Gastrocnemius medialis (tissue), 4 donors: ENCODE data around the gene GNAT3. TPM values are rescaled to one million over a fixed set of nuclear protein-coding genes. Genes with fewer than 3 reads are reported as not detected.

Experiments
- ATAC-seq, 2 donors: fragments of 150-250 bp; one replicate each; pipeline ENCODE4 v1.9.1; 2016
- DNase-seq, 2 donors: peaks; one replicate each; pipeline ENCODE4 v3.0.0-alpha.2; 2019
- H3K27ac ChIP-seq, 4 donors: fragments of 200-600 bp; sonication (generic); 1 replicate in 1 of 4; 2 replicates in 3 of 4; pipeline ENCODE4 v1.5.1; 2016 to 2018; ENCODE audit warnings: mild to moderate bottlenecking in 2 of 4, moderate library complexity in 1 of 4
- H3K27me3 ChIP-seq, 3 donors: fragments of 200-600 bp; sonication (generic) in 2 of 3; 1 replicate in 1 of 3; 2 replicates in 2 of 3; pipeline versions ENCODE4 v1.5.1 to v1.6.0; 2016 to 2019; ENCODE audit warnings: mild to moderate bottlenecking in 1 of 3, moderate library complexity in 1 of 3
- H3K36me3 ChIP-seq, 2 donors: fragments of 200-600 bp; sonication (generic) in 1 of 2; one replicate each; pipeline ENCODE4 v1.5.1; 2017 to 2018
- H3K4me1 ChIP-seq, 2 donors: fragments of 200-600 bp; sonication (generic) in 1 of 2; one replicate each; pipeline ENCODE4 v1.5.1; 2016 to 2017; ENCODE audit warnings: mild to moderate bottlenecking in 2 of 2
- H3K4me3 ChIP-seq, 4 donors: fragments of 200-600 bp; sonication (generic) in 3 of 4; 1 replicate in 1 of 4; 2 replicates in 3 of 4; pipeline ENCODE4 v1.5.1; 2016 to 2019; ENCODE audit warnings: mild to moderate bottlenecking in 2 of 4
- H3K9me3 ChIP-seq, 3 donors: fragments of 200-600 bp; sonication (generic) in 2 of 3; 1 replicate in 1 of 3; 2 replicates in 2 of 3; pipeline ENCODE4 v1.5.1; 2016 to 2019
- POLR2A ChIP-seq, 2 donors: fragments of 450-650 bp; IDR thresholded peaks; one replicate each; pipeline ENCODE4 v1.6.1; 2017; ENCODE audit warnings: antibody characterized with exemption in 2 of 2, mild to moderate bottlenecking in 2 of 2, moderate library complexity in 2 of 2
- in situ Hi-C, 4 donors: fragments of 200-750 bp; cut with MboI; loops; one replicate each; pipeline versions ENCODE4 v1.15.0 to v1.8.0; 2017; ENCODE audit warnings: low sequenced_read_pairs in 4 of 4
- intact Hi-C: fragments of 100-400 bp; cut with DNase I; formaldehyde crosslinking; loops from one replicate; pipeline ENCODE4 v1.15.1; 2023; ENCODE audit warnings: low total_unique reads
- total RNA-seq, 4 donors: library from RNA; depleted of rRNA; stranded (reverse); fragments of >200 nt; gene quantifications; one replicate each; pipeline versions ENCODE4 v1.1.0 to v1.2.3, GENCODE V29; 2016
- TF ChIP-seq, protein P1 (sequence below), 5 experiments: fragments of 450-650 bp in 3 of 5; fragments of 200-600 bp in 2 of 5; sonication (generic) in 2 of 5; IDR thresholded peaks in 4 of 5; conservative IDR thresholded peaks in 1 of 5; 1 replicate in 4 of 5; 2 replicates in 1 of 5; pipeline ENCODE4 v1.5.1; 2016 to 2019; ENCODE audit warnings: antibody characterized with exemption in 5 of 5, mild to moderate bottlenecking in 3 of 5, moderate library complexity in 3 of 5

The GNAT3 gene
- total RNA-seq, 4 donors from 2014 or later, result not detected

DNA sequence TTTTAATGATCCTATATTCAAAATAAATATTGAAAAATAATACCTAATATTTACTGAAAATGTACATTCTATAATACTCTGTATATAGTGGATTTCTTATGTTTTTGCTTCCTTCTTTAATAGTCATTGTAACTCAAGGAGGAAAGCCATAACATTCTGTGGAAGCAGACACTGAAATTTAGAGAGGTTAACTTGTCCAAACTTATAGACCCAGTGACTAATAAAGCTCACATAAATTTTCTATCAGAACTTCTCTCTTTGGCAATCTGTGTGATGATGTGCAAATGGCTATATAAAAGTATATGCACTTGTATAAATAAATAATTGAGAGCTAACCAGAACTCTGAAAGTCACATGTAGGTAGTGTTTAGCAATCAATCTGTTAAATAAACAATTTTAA is 26.1 kb downstream of the GNAT3 start:
- no peak overlapping the region for H3K4me3 ChIP-seq
- H3K9me3 ChIP-seq, result no peaks in the 10 kb centered on the region
- intact Hi-C loops (no loop called here), in situ Hi-C loops (no loop called here)
- no peaks in the 10 kb centered on the region for H3K36me3 ChIP-seq
- no peaks in the 10 kb centered on the region for H3K27me3 ChIP-seq
- DNase-seq, result no peak
- H3K4me1 ChIP-seq, result peaks cover 19 to 25% of the 10 kb centered on the region in 2 donors
- TF ChIP-seq, protein P1, sequence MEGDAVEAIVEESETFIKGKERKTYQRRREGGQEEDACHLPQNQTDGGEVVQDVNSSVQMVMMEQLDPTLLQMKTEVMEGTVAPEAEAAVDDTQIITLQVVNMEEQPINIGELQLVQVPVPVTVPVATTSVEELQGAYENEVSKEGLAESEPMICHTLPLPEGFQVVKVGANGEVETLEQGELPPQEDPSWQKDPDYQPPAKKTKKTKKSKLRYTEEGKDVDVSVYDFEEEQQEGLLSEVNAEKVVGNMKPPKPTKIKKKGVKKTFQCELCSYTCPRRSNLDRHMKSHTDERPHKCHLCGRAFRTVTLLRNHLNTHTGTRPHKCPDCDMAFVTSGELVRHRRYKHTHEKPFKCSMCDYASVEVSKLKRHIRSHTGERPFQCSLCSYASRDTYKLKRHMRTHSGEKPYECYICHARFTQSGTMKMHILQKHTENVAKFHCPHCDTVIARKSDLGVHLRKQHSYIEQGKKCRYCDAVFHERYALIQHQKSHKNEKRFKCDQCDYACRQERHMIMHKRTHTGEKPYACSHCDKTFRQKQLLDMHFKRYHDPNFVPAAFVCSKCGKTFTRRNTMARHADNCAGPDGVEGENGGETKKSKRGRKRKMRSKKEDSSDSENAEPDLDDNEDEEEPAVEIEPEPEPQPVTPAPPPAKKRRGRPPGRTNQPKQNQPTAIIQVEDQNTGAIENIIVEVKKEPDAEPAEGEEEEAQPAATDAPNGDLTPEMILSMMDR (IDR thresholded peaks at IDR 0.05 in 4 of 5, conservative IDR thresholded peaks at IDR 0.05 in 1 of 5), result no peak
- TF ChIP-seq POLR2A (IDR thresholded peaks at IDR 0.05), result no peak
- ATAC-seq, result no peak
- no peak overlapping the region for H3K27ac ChIP-seq

DNA sequence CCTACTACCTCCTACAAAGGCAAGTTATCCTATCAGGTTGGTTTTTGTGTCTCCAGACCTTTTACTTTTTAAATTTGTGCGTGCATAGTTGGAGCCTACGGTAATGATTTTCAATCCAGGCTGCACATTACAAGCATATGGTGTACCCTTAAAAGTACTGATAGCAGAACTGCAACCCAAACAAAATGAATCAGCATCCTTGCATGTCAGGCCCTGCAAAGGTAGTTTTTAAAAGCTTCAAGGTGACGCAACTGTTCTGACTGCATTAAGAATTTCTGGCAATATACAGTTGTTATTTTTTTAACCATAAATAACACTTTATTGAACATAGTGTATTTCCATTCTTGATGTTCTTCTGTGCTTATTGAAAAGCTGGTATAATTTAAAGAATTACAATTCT is 28.9 kb downstream of the GNAT3 start:
- TF ChIP-seq, protein P1 (IDR thresholded peaks at IDR 0.05 in 4 of 5, conservative IDR thresholded peaks at IDR 0.05 in 1 of 5), result no peak
- no peak for TF ChIP-seq POLR2A (IDR thresholded peaks at IDR 0.05)
- DNase-seq, result no peak
- ATAC-seq, result no peak
- H3K36me3 ChIP-seq, result no peaks in the 10 kb centered on the region
- no peak overlapping the region for H3K4me3 ChIP-seq
- no peaks in the 10 kb centered on the region for H3K9me3 ChIP-seq
- peaks cover 6 to 22% of the 10 kb centered on the region in 2 donors for H3K4me1 ChIP-seq
- no peak overlapping the region for H3K27ac ChIP-seq
- intact Hi-C loops (no loop called here), in situ Hi-C loops (no loop called here)
- no peaks in the 10 kb centered on the region for H3K27me3 ChIP-seq

DNA sequence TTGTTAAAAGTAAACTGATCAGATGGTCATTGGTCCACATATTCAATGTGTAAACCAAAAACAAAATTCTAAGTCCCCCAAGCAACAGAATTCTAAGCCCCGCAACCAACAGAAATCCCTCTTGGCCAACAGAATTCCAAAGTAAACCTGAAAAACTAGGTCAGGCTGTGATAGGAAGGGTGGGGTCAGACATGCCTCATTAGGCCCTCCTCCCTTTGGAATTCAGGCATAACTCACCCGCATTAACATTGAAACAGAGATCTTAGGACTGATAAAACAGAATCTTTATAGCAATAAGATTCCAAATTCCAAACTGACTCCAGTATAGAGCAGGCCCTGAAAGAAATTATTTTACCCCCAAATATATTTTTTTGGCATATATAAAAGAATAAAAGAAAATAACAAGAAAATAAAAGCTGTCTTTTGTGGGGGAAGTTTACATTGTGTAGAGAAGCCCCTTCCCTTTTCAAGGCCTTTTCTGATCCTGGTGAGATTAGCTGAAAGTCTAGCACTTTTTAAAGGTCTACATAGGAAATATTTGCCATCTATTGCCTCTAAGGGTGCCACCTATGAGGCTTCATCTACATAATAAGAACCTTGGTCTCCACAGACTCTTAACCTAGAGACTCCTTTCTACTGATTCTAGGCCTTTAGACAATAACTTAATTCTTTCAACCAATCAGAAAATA is 30.5 kb downstream of the GNAT3 start:
- in situ Hi-C loops (no loop called here), intact Hi-C loops (no loop called here)
- H3K27me3 ChIP-seq, result no peaks in the 10 kb centered on the region
- H3K4me3 ChIP-seq, result no peak overlapping the region
- peaks cover 0 to 25% of the 10 kb centered on the region in 2 donors for H3K4me1 ChIP-seq
- H3K36me3 ChIP-seq, result no peaks in the 10 kb centered on the region
- H3K27ac ChIP-seq, result peak overlapping the region; percentile 0 to 13 (median 8)
- H3K9me3 ChIP-seq, result no peaks in the 10 kb centered on the region
- ATAC-seq, result no peak
- TF ChIP-seq, protein P1 (IDR thresholded peaks at IDR 0.05 in 4 of 5, conservative IDR thresholded peaks at IDR 0.05 in 1 of 5), result no peak
- TF ChIP-seq POLR2A (IDR thresholded peaks at IDR 0.05), result no peak
- no peak for DNase-seq

DNA sequence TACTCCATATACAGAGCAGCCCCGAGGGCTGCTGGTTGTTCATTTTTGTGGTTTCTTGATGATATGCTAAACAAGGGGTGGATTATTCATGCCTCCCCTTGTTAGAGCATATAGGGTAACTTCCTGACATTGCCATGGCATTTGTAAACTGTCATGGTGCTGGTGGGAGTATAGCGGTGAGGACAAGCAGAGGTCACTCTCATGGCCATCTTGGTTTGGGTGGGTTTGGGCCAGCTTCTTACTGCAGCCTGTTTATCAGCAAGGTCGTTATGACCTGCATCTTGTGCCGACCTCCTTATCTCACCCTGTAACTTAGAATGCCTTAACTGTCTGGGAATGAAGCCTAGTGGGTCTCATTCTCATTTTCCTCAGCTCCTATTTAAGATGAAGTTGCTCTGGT is 31.3 kb downstream of the GNAT3 start:
- H3K27ac ChIP-seq, result peak overlapping the region in 2 of 4 donors; percentile 0 to 13
- no peaks in the 10 kb centered on the region for H3K36me3 ChIP-seq
- peaks cover 0 to 25% of the 10 kb centered on the region in 2 donors for H3K4me1 ChIP-seq
- in situ Hi-C loops, result no loop called here
- H3K9me3 ChIP-seq, result no peaks in the 10 kb centered on the region
- DNase-seq, result no peak
- TF ChIP-seq, protein P1 (IDR thresholded peaks at IDR 0.05 in 4 of 5, conservative IDR thresholded peaks at IDR 0.05 in 1 of 5), result no peak
- TF ChIP-seq POLR2A (IDR thresholded peaks at IDR 0.05), result no peak
- H3K27me3 ChIP-seq, result no peaks in the 10 kb centered on the region
- intact Hi-C loops, result no loop called here
- H3K4me3 ChIP-seq, result no peak overlapping the region
- no peak for ATAC-seq

DNA sequence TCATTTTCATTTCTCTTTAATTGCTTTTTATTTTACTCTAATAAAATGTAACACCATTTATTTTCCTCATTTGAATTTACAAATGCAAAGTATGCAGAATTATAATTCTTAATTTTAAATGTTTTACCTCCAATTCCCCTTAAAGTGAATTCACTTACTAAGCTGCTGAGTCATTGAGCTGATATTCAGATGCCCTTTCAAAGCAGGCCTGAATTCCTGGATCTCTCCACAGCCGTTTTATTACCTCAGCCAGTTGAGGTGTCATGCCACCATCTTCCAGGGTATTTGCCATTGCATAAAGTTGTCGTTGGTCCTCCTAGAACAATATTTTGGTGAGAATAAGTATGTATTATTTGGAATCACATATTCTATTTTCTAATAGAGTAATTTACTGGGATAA is 33.2 kb downstream of the GNAT3 start:
- in situ Hi-C loops, result no loop called here
- DNase-seq, result no peak
- ATAC-seq, result no peak
- peaks cover 3 to 27% of the 10 kb centered on the region in 2 donors for H3K4me1 ChIP-seq
- no peaks in the 10 kb centered on the region for H3K36me3 ChIP-seq
- intact Hi-C loops, result no loop called here
- H3K27ac ChIP-seq, result no peak overlapping the region
- H3K9me3 ChIP-seq, result no peaks in the 10 kb centered on the region
- TF ChIP-seq POLR2A (IDR thresholded peaks at IDR 0.05), result no peak
- TF ChIP-seq, protein P1 (IDR thresholded peaks at IDR 0.05 in 4 of 5, conservative IDR thresholded peaks at IDR 0.05 in 1 of 5), result no peak
- no peaks in the 10 kb centered on the region for H3K27me3 ChIP-seq
- no peak overlapping the region for H3K4me3 ChIP-seq
